ENCODE results near the gene HOOK1. TPM values are rescaled to one million over a fixed set of nuclear protein-coding genes. Genes with fewer than 3 reads are reported as not detected.
"Not testable (repeated sequence)": the region's sequence is repeated elsewhere in the genome, so short reads cannot be mapped to it uniquely, and the experiment has no call there.

Gene HOOK1
- total RNA-seq, 1 donor from 2014 or later = 21.2 TPM

GRCh38 chr1:59906931-59907330 lies 92.2 kb downstream of the HOOK1 start:
- H3K4me1 Mint-ChIP-seq (ENCODE audit: unreplicated experiment) = peaks cover 7% of the 10 kb centered on the region
- TF ChIP-seq CTCF (conservative IDR thresholded peaks at IDR 0.05) = no peak
- H3K9me3 Mint-ChIP-seq = no peaks in the 10 kb centered on the region
- peaks cover 4% of the 10 kb centered on the region for H3K27me3 Mint-ChIP-seq
- no peak overlapping the region for H3K4me3 Mint-ChIP-seq
- no peak overlapping the region for H3K27ac Mint-ChIP-seq
- DNase-seq (ENCODE audit: extremely low spot score, unreplicated experiment) = no peak
- no peaks in the 10 kb centered on the region for H3K36me3 Mint-ChIP-seq

GRCh38 chr1:59908084-59908483 lies 93.3 kb downstream of the HOOK1 start:
- Mint-ChIP-seq H3K4me1 (ENCODE audit: unreplicated experiment) (peaks cover 3% of the 10 kb centered on the region), H3K27me3 (peaks cover 3% of the 10 kb centered on the region), H3K9me3 (no peaks in the 10 kb centered on the region), H3K27ac (no peak overlapping the region), H3K4me3 (no peak overlapping the region), H3K36me3 (no peaks in the 10 kb centered on the region)
- TF ChIP-seq CTCF (conservative IDR thresholded peaks at IDR 0.05) = no peak
- no peak for DNase-seq (ENCODE audit: extremely low spot score, unreplicated experiment)

- Mint-ChIP-seq H3K9me3 (no peaks in the 10 kb centered on the region), H3K4me3 (no peak overlapping the region), H3K4me1 (ENCODE audit: unreplicated experiment) (no peaks in the 10 kb centered on the region), H3K27ac (no peak overlapping the region), H3K27me3 (peaks cover 5% of the 10 kb centered on the region), H3K36me3 (no peaks in the 10 kb centered on the region)
- no peak for TF ChIP-seq CTCF (conservative IDR thresholded peaks at IDR 0.05)
- no peak for DNase-seq (ENCODE audit: extremely low spot score, unreplicated experiment)
These were observed 93.9 kb downstream of the HOOK1 start for GRCh38 chr1:59908682-59909081.

- not testable (repeated sequence) for H3K36me3 Mint-ChIP-seq; H3K4me3 Mint-ChIP-seq; DNase-seq (ENCODE audit: extremely low spot score, unreplicated experiment); H3K4me1 Mint-ChIP-seq (ENCODE audit: unreplicated experiment); H3K27me3 Mint-ChIP-seq; H3K27ac Mint-ChIP-seq; H3K9me3 Mint-ChIP-seq
These were observed 100.1 kb downstream of the HOOK1 start for GRCh38 chr1:59914791-59915286.

- H3K27ac Mint-ChIP-seq = no peak overlapping the region
These were observed 100.8 kb downstream of the HOOK1 start for GRCh38 chr1:59915516-59915915.

More at GRCh38 chr1:59915516-59915915, 100.8 kb downstream of the HOOK1 start:
- Mint-ChIP-seq H3K4me1 (ENCODE audit: unreplicated experiment) (peaks cover 4% of the 10 kb centered on the region), H3K9me3 (no peaks in the 10 kb centered on the region), H3K36me3 (peaks cover 3% of the 10 kb centered on the region), H3K27me3 (peaks cover 14% of the 10 kb centered on the region), H3K4me3 (no peak overlapping the region)
- no peak for TF ChIP-seq CTCF (conservative IDR thresholded peaks at IDR 0.05)
- DNase-seq (ENCODE audit: extremely low spot score, unreplicated experiment) = no peak

Data from type B pancreatic cell (in vitro differentiated cells).